ENCODE results near the gene SLC6A2.

The SLC6A2 gene

DNA sequence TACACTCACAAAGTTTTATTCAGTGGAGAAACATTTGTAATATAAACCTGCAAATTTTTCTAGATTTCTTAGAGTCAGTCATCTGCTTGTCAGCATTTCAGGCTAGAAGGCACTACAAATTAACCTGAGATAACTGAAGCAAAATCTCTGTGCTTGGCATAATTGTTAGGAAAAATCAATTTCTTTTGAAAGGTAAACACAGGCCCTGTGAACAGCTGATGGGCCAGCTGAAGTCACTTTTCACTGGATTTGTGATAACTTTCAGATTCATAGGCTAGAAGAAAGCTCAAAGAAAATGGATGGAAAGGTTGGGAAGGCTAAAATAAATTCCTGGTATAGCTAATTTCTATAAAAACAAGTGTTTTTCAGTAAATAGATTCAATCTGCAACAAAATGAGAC is 34.0 kb upstream of the SLC6A2 start:
- Histone ChIP-seq H3K27ac (ENCODE audit: low read length) (no peak overlapping the region), H3K27me3 (ENCODE audit: insufficient read depth, low read length, poor library complexity) (no peaks in the 10 kb centered on the region), H3K9me3 (ENCODE audit: insufficient read depth, low read length, severe bottlenecking) (no peaks in the 10 kb centered on the region), H3K36me3 (ENCODE audit: insufficient read depth, low read length) (no peaks in the 10 kb centered on the region), H2AFZ (ENCODE audit: low read depth, low read length) (no peak overlapping the region), H3K79me2 (ENCODE audit: insufficient read depth, low read length) (no peaks in the 10 kb centered on the region), H3K9ac (ENCODE audit: low read depth, low read length) (no peak overlapping the region), H3K4me1 (ENCODE audit: insufficient read depth, low read length) (no peaks in the 10 kb centered on the region), H3K4me2 (ENCODE audit: insufficient read depth, low read length) (no peak overlapping the region), H3K4me3 (ENCODE audit: low read depth in 1 of 2, low read length in 2 of 2) (no peak overlapping the region), H4K20me1 (ENCODE audit: insufficient read depth, low read length) (no peaks in the 10 kb centered on the region)
- TF ChIP-seq, protein P1, sequence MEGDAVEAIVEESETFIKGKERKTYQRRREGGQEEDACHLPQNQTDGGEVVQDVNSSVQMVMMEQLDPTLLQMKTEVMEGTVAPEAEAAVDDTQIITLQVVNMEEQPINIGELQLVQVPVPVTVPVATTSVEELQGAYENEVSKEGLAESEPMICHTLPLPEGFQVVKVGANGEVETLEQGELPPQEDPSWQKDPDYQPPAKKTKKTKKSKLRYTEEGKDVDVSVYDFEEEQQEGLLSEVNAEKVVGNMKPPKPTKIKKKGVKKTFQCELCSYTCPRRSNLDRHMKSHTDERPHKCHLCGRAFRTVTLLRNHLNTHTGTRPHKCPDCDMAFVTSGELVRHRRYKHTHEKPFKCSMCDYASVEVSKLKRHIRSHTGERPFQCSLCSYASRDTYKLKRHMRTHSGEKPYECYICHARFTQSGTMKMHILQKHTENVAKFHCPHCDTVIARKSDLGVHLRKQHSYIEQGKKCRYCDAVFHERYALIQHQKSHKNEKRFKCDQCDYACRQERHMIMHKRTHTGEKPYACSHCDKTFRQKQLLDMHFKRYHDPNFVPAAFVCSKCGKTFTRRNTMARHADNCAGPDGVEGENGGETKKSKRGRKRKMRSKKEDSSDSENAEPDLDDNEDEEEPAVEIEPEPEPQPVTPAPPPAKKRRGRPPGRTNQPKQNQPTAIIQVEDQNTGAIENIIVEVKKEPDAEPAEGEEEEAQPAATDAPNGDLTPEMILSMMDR (IDR thresholded peaks at IDR 0.05; ENCODE audit: borderline replicate concordance, extremely low read depth, low read length, poor library complexity, severe bottlenecking) = no peak
- TF ChIP-seq EZH2 (IDR thresholded peaks at IDR 0.05; ENCODE audit: borderline replicate concordance, low read depth, low read length, severe bottlenecking) = no peak
- DNase-seq (no peak), ATAC-seq (ENCODE audit: insufficient read depth, low read depth) (no peak)

DNA sequence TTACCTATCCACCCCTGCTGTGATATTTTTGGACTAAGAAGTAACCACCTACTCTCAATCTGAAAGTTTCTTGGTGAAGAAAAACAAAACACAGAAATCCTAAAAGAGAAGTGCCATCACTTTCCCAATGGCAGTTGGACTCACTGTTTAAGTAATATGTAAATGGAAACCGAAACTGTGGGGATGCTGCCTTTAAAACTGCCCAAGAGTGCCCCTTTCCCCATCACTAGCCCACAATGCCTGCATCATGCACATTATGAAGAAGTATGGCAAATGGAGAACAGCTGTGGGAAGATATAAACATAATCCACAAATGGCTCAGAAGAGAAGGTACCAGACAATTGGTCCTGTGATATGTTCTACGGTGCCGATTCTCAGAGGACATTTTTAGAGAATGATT is 33.5 kb upstream of the SLC6A2 start:
- Histone ChIP-seq H2AFZ (ENCODE audit: low read depth, low read length) (no peak overlapping the region), H3K27ac (ENCODE audit: low read length) (no peak overlapping the region), H4K20me1 (ENCODE audit: insufficient read depth, low read length) (no peaks in the 10 kb centered on the region), H3K4me3 (ENCODE audit: low read depth in 1 of 2, low read length in 2 of 2) (no peak overlapping the region), H3K36me3 (ENCODE audit: insufficient read depth, low read length) (no peaks in the 10 kb centered on the region), H3K27me3 (ENCODE audit: insufficient read depth, low read length, poor library complexity) (no peaks in the 10 kb centered on the region), H3K4me1 (ENCODE audit: insufficient read depth, low read length) (no peaks in the 10 kb centered on the region), H3K9me3 (ENCODE audit: insufficient read depth, low read length, severe bottlenecking) (no peaks in the 10 kb centered on the region), H3K9ac (ENCODE audit: low read depth, low read length) (no peak overlapping the region), H3K4me2 (ENCODE audit: insufficient read depth, low read length) (no peak overlapping the region), H3K79me2 (ENCODE audit: insufficient read depth, low read length) (no peaks in the 10 kb centered on the region)
- ATAC-seq (ENCODE audit: insufficient read depth, low read depth) (no peak), DNase-seq (no peak)
- no peak for TF ChIP-seq EZH2 (IDR thresholded peaks at IDR 0.05; ENCODE audit: borderline replicate concordance, low read depth, low read length, severe bottlenecking)
- TF ChIP-seq, protein P1 (IDR thresholded peaks at IDR 0.05; ENCODE audit: borderline replicate concordance, extremely low read depth, low read length, poor library complexity, severe bottlenecking) = no peak

DNA sequence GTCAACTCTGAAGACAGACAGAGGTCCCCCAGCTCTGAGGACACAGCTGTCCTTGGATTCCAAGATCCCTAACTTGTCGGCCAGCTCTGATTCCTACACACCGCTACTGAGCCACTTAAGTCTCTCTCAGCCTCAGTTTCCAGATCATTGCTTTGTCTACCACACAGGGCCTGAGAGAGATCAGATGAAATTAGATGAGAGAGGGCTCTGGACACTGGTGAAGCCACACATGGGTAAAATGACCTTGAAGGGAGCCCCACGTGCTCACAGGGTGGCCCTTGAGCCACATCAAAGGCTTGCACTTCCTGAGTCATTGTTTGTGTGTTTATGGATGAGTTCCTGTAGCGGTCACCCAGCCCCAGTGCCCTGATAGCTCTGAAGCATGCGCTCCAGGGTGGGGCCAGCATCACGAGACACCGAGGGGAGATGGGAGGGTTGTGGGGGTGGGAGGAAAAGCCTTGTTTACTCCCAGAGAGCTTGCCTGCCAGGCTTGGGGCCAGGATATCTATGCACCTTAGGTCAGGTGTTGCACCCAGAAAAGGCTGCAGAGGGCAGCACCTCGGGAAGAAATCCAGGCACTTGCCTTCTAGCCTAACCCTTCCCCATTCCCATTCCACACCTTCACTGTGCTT is 32.7 kb upstream of the SLC6A2 start:
- no peaks in the 10 kb centered on the region for H4K20me1 ChIP-seq (ENCODE audit: insufficient read depth, low read length)
- ATAC-seq (ENCODE audit: insufficient read depth, low read depth) (no peak), DNase-seq (no peak)
- no peaks in the 10 kb centered on the region for H3K9me3 ChIP-seq (ENCODE audit: insufficient read depth, low read length, severe bottlenecking)
- H3K9ac ChIP-seq (ENCODE audit: low read depth, low read length) = no peak overlapping the region
- H3K27me3 ChIP-seq (ENCODE audit: insufficient read depth, low read length, poor library complexity) = no peaks in the 10 kb centered on the region
- no peak overlapping the region for H3K4me2 ChIP-seq (ENCODE audit: insufficient read depth, low read length)
- TF ChIP-seq, protein P1 (IDR thresholded peaks at IDR 0.05; ENCODE audit: borderline replicate concordance, extremely low read depth, low read length, poor library complexity, severe bottlenecking) = peak; percentile 41
- TF ChIP-seq EZH2 (IDR thresholded peaks at IDR 0.05; ENCODE audit: borderline replicate concordance, low read depth, low read length, severe bottlenecking) = no peak
- H2AFZ ChIP-seq (ENCODE audit: low read depth, low read length) = no peak overlapping the region
- no peak overlapping the region for H3K4me3 ChIP-seq (ENCODE audit: low read depth in 1 of 2, low read length in 2 of 2)
- no peaks in the 10 kb centered on the region for H3K4me1 ChIP-seq (ENCODE audit: insufficient read depth, low read length)
- H3K36me3 ChIP-seq (ENCODE audit: insufficient read depth, low read length) = no peaks in the 10 kb centered on the region
- H3K27ac ChIP-seq (ENCODE audit: low read length) = no peak overlapping the region
- no peaks in the 10 kb centered on the region for H3K79me2 ChIP-seq (ENCODE audit: insufficient read depth, low read length)

Measured in DND-41 (cell line).